ENCODE data around the gene ELAVL4.

- TF ChIP-seq CTCF (IDR thresholded peaks at IDR 0.05; ENCODE audit: insufficient read depth, low read length, poor library complexity, severe bottlenecking) (no peak), EZH2phosphoT487 (conservative IDR thresholded peaks at IDR 0.05; ENCODE audit: low read length) (no peak)
Observed at GRCh38 chr1:50181027-50181663, 72.4 kb downstream of the ELAVL4 start.

Measured in SU-DHL-6 (cell line).